G401.6 (cell line): Measurements from ENCODE around the gene CHGA.

Experiments used
- FAIRE-seq: peaks from 2 replicates; lab custom pipeline; 2012; peaks lifted over from hg19 to GRCh38; lab: Jason Lieb, UNC

The CHGA gene

DNA sequence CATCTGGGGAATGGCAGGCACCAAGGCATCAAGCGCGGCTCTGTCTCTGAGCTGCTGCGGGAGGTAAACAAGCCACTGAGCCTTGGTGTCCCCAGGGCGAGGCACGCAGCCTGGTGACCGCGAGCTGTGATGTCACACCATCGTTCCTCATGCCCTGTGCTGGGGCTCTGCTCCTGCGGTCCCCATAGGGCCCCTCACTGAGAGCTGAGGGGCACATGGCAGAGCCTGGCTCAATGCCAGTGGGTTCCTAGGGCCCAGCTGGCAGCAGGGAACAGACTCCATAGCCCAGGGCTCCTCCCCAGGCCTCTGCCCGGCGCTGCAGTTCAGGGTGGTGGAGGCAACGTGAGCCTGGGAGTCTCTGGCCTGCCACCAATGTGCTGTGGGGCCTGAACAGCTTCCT is 22.6 kb downstream of the CHGA start:
- no peak for FAIRE-seq

DNA sequence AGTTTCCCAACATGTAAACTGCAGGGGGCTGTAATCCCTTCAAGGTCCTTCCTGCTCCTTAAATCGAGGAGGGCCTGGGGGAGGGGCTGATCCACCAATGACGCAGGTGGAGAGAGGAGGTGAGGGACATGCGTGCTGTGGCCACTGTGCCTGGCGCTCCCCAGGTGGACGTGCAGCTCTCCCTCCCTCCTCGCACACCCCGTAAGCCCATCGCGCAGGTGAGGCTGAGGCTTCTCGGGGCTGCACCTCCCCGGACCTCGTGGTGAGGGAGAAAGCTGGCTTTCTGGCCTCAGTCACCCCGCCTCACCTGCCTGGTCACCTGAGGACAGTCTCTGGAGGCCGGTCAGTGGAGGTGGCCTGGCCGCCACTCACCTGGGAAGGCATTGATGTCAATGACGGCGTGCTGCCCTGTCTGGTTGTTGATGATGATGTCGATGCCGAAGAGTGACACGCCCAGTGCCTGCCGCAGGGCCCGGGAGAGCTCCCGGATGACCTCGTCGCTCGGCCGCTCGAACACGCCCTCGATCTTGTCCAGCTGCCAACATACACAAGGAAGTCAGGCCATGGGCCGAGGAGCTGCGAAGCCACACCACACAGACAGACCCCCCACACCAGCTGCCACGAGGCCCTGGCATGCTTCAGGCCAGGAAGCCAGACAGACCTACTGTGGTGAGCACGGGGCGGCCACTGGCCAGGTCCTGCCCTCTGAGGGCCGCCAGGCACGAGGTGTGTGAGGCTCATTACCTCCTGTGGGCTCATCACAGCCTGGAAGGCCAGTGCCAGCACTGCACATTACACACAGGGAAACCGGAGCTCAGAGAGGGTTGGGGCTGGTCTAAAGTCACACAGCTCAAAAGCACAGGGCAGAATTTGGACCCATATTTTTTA is 23.3 kb downstream of the CHGA start:
- no peak for FAIRE-seq

DNA sequence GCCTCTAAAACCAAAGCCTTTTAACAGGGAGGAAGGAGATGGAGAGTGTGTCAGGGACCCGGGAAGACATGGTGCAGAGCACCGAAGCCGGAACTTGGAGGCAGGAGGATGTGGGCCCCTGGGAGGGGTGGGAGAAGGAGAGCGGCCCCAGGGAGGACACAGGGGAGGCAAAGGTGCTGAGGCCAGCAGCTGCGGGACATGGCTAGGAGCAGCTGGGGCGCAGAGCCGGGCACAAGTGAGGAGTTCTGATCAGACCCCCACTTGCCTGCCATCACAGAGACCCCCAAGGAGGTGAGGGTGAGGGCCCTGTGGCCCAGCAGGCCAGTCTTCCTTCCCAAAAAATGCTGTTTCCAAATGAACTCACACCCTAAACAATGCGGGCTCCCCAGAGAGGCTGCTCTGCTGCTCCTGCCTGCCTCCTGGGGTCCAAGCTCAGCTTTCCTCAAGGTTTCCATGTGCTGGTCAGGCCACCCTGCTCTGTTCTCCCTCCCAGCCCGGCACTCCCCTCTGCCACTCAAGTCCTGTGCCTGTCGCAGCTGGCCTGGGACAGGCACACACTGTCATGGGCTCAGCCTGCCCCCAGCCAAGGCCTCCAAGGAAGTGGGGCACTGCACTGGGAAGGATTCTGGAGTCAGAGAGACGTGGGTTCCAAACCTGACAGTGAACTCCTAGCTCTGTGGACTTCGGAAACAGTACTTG is 24.0 kb downstream of the CHGA start:
- no peak for FAIRE-seq

DNA sequence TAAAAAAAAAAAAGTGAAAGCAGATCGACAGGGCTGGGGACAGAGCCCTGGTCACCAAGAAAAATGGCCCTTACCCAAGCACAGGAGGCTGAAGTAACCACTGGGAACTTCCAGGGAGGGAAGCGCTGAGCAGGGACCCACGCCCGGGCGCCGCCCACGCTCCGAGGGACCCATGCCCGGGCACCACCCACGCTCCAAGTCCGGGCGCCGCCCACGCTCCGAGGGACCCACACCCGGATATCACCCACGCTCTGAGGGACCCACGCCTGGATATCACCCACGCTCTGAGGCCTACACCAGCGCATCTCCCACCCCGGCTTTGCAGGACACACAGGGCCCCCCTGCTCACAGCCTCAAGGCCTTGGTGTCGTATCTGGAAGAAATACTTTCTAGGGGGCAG is 25.7 kb downstream of the CHGA start:
- FAIRE-seq: no peak

- FAIRE-seq: no peak
Measured at GRCh38 chr14:92949496-92950192, 26.7 kb downstream of the CHGA start.

DNA sequence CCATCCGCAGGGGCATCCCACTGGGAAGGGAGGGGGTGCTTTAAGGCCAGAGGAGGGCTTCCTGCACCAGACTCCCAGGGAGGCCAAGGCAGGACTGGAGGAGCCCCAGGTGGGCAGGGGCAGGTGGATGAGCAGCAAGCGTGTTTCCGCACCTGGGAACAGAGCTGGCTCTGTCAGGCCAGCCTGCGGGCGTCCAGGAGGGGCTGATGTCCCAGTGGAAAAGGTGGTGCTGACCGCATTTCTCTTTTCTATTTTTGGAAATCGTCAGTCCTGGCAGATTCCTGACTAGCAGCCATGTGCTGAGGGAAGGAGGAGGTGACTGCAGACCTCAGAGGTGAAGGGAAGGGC is 27.2 kb downstream of the CHGA start:
- FAIRE-seq: no peak

DNA sequence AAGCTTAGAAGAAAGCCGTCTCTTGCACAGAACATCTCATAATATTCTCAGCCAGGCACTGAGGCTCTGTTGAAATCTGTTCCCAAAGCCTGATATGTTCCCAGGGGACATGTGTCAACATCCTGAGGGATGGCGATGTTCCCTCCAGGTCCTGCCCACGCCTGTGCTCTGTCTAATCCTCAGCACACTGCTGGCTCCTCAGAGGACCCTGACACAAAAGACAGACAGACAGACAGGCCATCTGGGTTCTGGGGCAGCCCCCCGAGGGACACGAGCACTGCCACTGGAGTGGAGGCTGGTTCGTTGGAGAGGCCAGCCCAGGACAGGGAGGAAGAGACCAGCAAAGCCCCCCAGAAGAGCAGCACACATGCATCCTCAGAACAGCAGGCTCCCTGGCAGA is 27.8 kb downstream of the CHGA start:
- FAIRE-seq: no peak

GRCh38 chr14:92951261-92951660 is 28.3 kb downstream of the CHGA start:
- no peak for FAIRE-seq

DNA sequence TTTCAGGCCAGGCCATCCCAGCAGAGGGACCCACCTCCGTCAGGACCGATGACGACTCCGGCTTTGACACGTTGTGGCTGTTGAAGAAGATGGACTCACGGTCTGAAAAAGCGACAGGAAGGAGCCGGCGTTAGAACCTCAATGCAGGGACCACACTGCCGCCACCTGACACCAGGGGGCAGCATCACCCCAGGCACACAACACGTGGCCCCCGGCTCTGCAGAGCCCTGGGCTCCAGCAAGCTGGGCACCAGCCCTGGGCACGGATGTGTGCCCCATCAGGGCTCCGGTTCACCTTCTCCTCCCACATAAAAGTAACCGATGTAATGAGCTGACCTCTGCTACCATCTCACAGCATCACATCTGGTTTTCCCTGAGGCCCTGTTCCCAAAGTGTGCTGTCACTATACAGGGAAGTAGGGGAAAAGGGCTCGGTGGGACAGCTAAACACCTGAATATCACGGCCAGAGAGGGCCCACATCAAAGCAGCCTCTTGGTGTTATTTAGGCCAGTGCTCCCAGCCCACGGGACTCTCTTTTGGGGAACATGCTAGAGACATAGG is 29.0 kb downstream of the CHGA start:
- FAIRE-seq: peak; percentile 17

DNA sequence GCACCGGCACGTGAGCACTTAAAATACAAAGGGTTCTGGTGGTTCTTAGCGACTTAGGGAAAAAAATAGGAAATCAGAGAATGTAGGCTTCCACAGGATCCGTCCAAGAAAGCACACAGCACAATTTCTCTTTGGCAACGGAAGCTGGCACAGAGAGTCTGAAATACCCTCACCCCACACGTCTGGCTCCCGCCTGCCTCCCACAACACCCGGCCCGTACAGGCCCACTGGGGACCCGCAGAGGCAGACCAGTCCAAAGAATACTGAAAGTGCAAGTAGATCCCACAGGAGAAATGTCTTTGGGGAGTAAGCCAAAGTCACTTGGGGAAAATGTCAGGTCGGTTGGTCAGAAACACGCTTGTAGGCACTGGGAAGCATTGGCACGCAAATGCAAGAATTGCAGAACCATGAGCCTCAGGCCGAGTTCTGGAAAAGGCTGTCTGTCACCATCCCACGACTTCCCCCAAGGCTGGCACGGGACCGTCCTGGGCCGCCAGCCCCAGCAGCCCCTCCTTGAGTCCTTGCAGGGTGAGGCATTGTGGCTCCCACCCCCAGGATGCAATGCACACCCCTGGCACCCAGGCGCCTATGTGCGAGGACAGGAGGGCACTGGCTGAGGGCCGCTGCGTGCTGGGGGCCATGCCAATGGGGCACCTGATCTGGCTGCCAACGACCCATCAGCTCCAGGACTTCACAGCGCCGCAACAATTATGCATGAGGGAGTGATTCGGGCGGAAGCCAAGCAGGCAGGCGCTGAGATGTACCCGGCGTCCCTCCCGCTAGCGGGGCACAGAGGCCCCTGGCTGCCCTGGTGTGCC is 29.7 kb downstream of the CHGA start:
- no peak for FAIRE-seq

- FAIRE-seq: no peak
Measured at GRCh38 chr14:92953526-92953925, 30.6 kb downstream of the CHGA start.

- FAIRE-seq: no peak
Measured at GRCh38 chr14:92954933-92955332, 32.0 kb downstream of the CHGA start.

GRCh38 chr14:92955381-92955780 is 32.4 kb downstream of the CHGA start:
- no peak for FAIRE-seq

DNA sequence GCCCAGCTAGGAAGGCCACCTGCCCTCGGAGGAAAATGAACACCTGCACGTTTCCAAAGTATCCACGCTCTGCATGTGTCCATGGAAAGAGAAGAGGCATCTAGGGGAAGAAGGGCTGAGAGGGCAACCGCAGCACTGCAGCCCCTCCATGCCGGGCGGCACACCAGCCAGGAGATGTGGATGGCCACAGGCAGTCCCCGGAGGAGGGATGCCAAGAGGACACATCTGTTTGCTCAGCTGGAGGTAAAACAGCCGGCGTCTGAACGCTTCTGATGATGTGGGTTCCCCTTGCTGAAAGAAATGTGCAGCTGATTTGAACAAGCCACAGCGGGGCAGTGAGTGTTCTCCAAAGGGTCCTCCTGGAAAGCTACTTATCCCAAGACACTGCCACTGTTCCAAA is 34.0 kb downstream of the CHGA start:
- FAIRE-seq: no peak

DNA sequence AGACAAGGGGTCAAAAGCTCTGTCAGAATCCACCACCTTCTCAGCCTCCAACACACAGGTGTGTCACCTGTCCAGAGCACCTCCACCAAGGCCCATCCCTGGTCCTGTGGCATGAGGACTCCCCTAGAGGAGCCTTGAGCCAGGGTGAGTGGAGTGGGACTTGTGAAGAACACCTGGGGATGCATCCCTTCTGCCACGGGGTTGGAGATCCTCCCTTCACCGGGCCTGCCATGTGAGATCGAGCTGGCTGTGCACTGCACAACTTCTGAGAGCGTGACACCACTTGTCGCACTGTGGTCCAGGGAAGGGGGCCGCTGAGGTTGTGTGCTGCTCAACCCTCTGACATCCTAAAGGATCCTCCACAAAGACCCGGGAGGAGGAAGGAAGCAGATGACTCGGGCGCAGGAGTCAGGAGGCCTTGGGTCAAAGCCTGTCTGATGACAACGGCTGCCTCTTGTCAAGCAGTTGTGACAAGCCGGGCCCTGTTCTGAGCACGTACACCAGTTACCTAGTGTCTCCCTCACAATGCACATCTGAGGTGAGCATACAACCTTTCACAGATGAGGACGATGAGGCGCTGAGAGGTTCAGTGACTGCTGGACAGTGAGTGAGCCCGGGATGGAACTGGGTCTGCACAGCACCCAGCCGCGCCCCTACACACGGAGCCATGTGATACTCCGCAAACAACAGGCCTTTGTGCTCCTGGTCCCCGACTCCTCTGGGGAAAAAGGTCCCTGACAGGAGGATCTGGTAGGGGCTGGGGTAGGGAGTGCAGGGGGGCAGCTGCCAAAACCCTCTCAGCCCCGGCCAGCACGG is 35.6 kb downstream of the CHGA start:
- no peak for FAIRE-seq

DNA sequence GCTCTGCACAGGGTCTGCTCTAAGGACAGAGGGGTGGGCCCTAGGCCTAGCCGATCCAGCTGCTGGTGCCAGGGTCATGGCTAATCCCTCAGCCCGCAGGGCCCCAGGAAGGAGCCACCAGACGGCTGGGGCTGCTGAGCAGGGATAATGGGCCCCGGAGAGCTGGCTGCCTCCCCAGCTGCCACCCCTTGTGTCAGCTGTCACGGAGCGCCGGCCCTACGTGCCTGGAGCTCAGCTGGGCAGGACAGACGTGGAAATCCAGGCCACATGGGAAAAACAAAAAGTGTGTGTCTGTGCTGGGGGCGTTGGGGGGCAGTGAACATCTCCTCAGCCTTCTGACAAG is 36.2 kb downstream of the CHGA start:
- FAIRE-seq: no peak

DNA sequence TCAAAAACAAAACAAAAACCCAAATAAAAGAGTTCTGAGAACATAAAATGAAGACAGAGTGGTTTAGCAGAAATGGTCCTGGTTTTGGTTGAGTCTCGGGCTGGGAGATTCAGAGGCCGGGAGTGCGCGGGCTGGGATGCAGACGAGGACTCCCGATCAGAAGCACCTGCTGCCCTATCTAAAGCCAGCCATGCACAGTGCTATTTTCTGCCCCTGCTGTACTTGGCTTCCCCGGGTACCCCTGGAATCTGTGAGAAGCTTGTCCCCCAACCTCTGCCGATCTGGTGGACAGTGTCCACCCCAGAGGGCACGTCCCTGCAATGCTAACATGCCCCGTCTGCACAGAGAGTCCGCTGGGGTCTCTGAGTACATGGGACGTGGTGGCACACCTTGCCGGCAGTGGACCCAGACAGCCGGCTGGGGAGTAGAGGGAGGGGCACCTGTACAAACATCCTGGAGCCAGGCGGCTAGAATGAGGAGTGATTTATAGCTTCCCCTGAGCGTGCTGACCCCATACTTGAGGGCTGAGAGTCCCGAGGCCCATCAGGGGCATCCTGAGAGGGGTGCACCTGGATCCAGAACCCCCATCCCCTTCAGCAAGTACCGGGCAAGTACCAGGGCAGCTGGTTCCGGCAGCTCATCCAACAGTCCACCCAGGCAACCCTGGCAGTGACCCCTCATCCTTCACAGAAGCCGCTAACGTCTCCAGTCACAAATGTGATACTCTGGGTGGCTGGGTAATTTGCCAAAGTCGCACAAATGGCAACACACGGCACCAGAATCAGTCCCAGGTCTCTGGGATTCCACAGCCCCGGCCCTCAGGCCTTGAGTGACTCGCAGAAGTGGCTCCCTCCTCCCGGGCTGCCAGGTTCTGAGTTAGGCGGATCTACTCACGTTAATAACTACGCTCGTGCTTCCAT is 37.1 kb downstream of the CHGA start:
- FAIRE-seq: no peak

- no peak for FAIRE-seq
Measured at GRCh38 chr14:92960706-92961566, 38.0 kb downstream of the CHGA start.

- FAIRE-seq: no peak
Measured at GRCh38 chr14:92961567-92961855, 38.6 kb downstream of the CHGA start.
